Gastrocnemius medialis (tissue), 4 donors: ENCODE results near the gene CCDC85A. TPM values are rescaled to one million over a fixed set of nuclear protein-coding genes. Genes with fewer than 3 reads are reported as not detected.

Experiments used
- ATAC-seq, 2 donors: fragments of 150-250 bp; one replicate each; pipeline ENCODE4 v1.9.1; 2016
- DNase-seq, 2 donors: peaks; one replicate each; pipeline ENCODE4 v3.0.0-alpha.2; 2019
- H3K27ac ChIP-seq, 4 donors: fragments of 200-600 bp; sonication (generic); 1 replicate in 1 of 4; 2 replicates in 3 of 4; pipeline ENCODE4 v1.5.1; 2016 to 2018; ENCODE audit warnings: mild to moderate bottlenecking in 2 of 4, moderate library complexity in 1 of 4
- H3K27me3 ChIP-seq, 3 donors: fragments of 200-600 bp; sonication (generic) in 2 of 3; 1 replicate in 1 of 3; 2 replicates in 2 of 3; pipeline versions ENCODE4 v1.5.1 to v1.6.0; 2016 to 2019; ENCODE audit warnings: mild to moderate bottlenecking in 1 of 3, moderate library complexity in 1 of 3
- H3K36me3 ChIP-seq, 2 donors: fragments of 200-600 bp; sonication (generic) in 1 of 2; one replicate each; pipeline ENCODE4 v1.5.1; 2017 to 2018
- H3K4me1 ChIP-seq, 2 donors: fragments of 200-600 bp; sonication (generic) in 1 of 2; one replicate each; pipeline ENCODE4 v1.5.1; 2016 to 2017; ENCODE audit warnings: mild to moderate bottlenecking in 2 of 2
- H3K4me3 ChIP-seq, 4 donors: fragments of 200-600 bp; sonication (generic) in 3 of 4; 1 replicate in 1 of 4; 2 replicates in 3 of 4; pipeline ENCODE4 v1.5.1; 2016 to 2019; ENCODE audit warnings: mild to moderate bottlenecking in 2 of 4
- H3K9me3 ChIP-seq, 3 donors: fragments of 200-600 bp; sonication (generic) in 2 of 3; 1 replicate in 1 of 3; 2 replicates in 2 of 3; pipeline ENCODE4 v1.5.1; 2016 to 2019
- POLR2A ChIP-seq, 2 donors: fragments of 450-650 bp; IDR thresholded peaks; one replicate each; pipeline ENCODE4 v1.6.1; 2017; ENCODE audit warnings: antibody characterized with exemption in 2 of 2, mild to moderate bottlenecking in 2 of 2, moderate library complexity in 2 of 2
- in situ Hi-C, 4 donors: fragments of 200-750 bp; cut with MboI; loops; one replicate each; pipeline versions ENCODE4 v1.15.0 to v1.8.0; 2017; ENCODE audit warnings: low sequenced_read_pairs in 4 of 4
- intact Hi-C: fragments of 100-400 bp; cut with DNase I; formaldehyde crosslinking; loops from one replicate; pipeline ENCODE4 v1.15.1; 2023; ENCODE audit warnings: low total_unique reads
- total RNA-seq, 4 donors: library from RNA; depleted of rRNA; stranded (reverse); fragments of >200 nt; gene quantifications; one replicate each; pipeline versions ENCODE4 v1.1.0 to v1.2.3, GENCODE V29; 2016
- TF ChIP-seq, protein P1 (sequence below), 5 experiments: fragments of 450-650 bp in 3 of 5; fragments of 200-600 bp in 2 of 5; sonication (generic) in 2 of 5; IDR thresholded peaks in 4 of 5; conservative IDR thresholded peaks in 1 of 5; 1 replicate in 4 of 5; 2 replicates in 1 of 5; pipeline ENCODE4 v1.5.1; 2016 to 2019; ENCODE audit warnings: antibody characterized with exemption in 5 of 5, mild to moderate bottlenecking in 3 of 5, moderate library complexity in 3 of 5

CCDC85A gene
- total RNA-seq, 4 donors from 2014 or later: 4.6 to 8.2 (median 6.1) TPM

DNA sequence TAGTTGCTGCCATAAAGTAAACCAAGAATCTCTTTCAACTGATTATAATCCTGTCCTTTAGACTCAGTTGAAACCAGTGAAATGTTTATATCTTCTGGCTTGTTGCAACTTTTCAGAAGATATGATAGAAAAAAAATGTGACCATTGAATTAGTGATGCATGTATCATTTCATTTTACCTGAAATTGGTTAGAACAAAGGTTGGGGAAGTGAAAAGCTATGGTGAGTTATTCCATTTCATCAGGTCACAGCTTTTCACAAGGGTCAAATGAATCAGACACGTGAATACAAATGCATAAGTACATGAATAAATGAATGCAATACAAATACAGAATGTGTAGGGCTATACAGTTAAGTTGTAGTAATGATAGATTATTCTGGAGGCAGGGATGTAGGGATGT lies 15.1 kb downstream of the CCDC85A start:
- Histone ChIP-seq H3K9me3 (no peaks in the 10 kb centered on the region), H3K27ac (no peak overlapping the region), H3K36me3 (no peaks in the 10 kb centered on the region), H3K4me1 (no peaks in the 10 kb centered on the region), H3K27me3 (no peaks in the 10 kb centered on the region), H3K4me3 (no peak overlapping the region)
- in situ Hi-C loops: loop anchor here (25.0 kb wide), 2 partner anchors 538 to 1313 kb away; no protein-coding TSS in a partner anchor
- no peak for DNase-seq
- intact Hi-C loops: no loop called here
- no peak for ATAC-seq
- no peak for TF ChIP-seq POLR2A (IDR thresholded peaks at IDR 0.05)
- TF ChIP-seq, protein P1, sequence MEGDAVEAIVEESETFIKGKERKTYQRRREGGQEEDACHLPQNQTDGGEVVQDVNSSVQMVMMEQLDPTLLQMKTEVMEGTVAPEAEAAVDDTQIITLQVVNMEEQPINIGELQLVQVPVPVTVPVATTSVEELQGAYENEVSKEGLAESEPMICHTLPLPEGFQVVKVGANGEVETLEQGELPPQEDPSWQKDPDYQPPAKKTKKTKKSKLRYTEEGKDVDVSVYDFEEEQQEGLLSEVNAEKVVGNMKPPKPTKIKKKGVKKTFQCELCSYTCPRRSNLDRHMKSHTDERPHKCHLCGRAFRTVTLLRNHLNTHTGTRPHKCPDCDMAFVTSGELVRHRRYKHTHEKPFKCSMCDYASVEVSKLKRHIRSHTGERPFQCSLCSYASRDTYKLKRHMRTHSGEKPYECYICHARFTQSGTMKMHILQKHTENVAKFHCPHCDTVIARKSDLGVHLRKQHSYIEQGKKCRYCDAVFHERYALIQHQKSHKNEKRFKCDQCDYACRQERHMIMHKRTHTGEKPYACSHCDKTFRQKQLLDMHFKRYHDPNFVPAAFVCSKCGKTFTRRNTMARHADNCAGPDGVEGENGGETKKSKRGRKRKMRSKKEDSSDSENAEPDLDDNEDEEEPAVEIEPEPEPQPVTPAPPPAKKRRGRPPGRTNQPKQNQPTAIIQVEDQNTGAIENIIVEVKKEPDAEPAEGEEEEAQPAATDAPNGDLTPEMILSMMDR (IDR thresholded peaks at IDR 0.05 in 4 of 5, conservative IDR thresholded peaks at IDR 0.05 in 1 of 5): no peak

- in situ Hi-C loops: loop anchor here (25.0 kb wide), 2 partner anchors 538 to 1313 kb away; no protein-coding TSS in a partner anchor
- intact Hi-C loops: no loop called here
- Histone ChIP-seq H3K27ac (no peak overlapping the region), H3K36me3 (no peaks in the 10 kb centered on the region), H3K4me3 (no peak overlapping the region), H3K9me3 (no peaks in the 10 kb centered on the region), H3K4me1 (no peaks in the 10 kb centered on the region), H3K27me3 (no peaks in the 10 kb centered on the region)
- ATAC-seq (no peak), DNase-seq (no peak)
- no peak for TF ChIP-seq POLR2A (IDR thresholded peaks at IDR 0.05)
- TF ChIP-seq, protein P1 (IDR thresholded peaks at IDR 0.05 in 4 of 5, conservative IDR thresholded peaks at IDR 0.05 in 1 of 5): no peak
Measured at GRCh38 chr2:56199492-56199891, 15.7 kb downstream of the CCDC85A start.

DNA sequence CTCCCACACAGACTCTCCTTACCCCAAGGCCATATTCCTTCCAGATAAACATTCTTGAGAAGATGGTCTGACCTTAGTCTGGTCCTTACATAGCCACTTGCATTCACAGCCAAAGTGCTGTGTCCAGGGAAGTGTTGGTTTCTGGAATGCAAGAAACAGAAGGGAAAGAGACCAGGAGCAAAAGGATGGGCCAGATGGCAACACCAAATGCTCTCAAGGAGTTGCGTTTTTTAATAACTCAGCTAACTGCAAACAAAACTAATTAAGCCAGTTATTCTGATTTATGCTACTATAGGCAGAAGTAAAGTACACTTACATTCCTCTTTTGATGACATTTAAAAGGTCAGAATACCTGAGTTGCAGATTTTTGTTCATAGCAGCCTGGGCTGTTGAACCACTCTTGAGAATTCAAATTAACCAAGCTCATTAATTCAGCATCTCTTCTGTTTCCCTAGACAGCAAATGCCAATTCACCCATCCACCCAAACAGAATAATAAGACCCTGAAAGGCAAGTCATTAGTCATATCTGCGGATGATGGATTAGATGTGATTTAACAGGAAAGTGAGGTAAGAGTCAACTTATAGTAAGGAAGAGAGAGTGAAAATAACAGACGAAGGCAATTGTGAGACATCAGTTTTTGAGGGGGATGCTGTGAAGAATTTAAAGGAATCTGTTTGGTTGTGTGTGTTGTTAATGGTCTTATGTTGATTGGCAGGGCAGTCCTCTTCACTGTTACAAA lies 18.8 kb downstream of the CCDC85A start:
- Histone ChIP-seq H3K4me3 (no peak overlapping the region), H3K4me1 (no peaks in the 10 kb centered on the region), H3K27ac (no peak overlapping the region), H3K9me3 (no peaks in the 10 kb centered on the region), H3K27me3 (no peaks in the 10 kb centered on the region), H3K36me3 (no peaks in the 10 kb centered on the region)
- no peak for ATAC-seq
- TF ChIP-seq, protein P1 (IDR thresholded peaks at IDR 0.05 in 4 of 5, conservative IDR thresholded peaks at IDR 0.05 in 1 of 5): no peak
- no peak for TF ChIP-seq POLR2A (IDR thresholded peaks at IDR 0.05)
- no peak for DNase-seq
- in situ Hi-C loops: no loop called here
- intact Hi-C loops: no loop called here

- ATAC-seq: no peak
- no peak overlapping the region for H3K27ac ChIP-seq
Measured at GRCh38 chr2:56204556-56204955, 20.8 kb downstream of the CCDC85A start.

More at GRCh38 chr2:56204556-56204955, 20.8 kb downstream of the CCDC85A start:
- Histone ChIP-seq H3K4me3 (no peak overlapping the region), H3K9me3 (no peaks in the 10 kb centered on the region), H3K36me3 (no peaks in the 10 kb centered on the region), H3K4me1 (no peaks in the 10 kb centered on the region), H3K27me3 (no peaks in the 10 kb centered on the region)
- intact Hi-C loops: no loop called here
- in situ Hi-C loops: no loop called here
- TF ChIP-seq, protein P1 (IDR thresholded peaks at IDR 0.05 in 4 of 5, conservative IDR thresholded peaks at IDR 0.05 in 1 of 5): no peak
- no peak for TF ChIP-seq POLR2A (IDR thresholded peaks at IDR 0.05)
- no peak for DNase-seq
